ENCODE results near the gene CCDC150.
"Not testable (repeated sequence)": the region's sequence is repeated elsewhere in the genome, so short reads cannot be mapped to it uniquely, and the experiment has no call there.

The CCDC150 gene

GRCh38 chr2:196606516-196606915, 33.0 kb upstream of the CCDC150 start:
- TF ChIP-seq GABPA (IDR thresholded peaks at IDR 0.05; ENCODE audit: low read depth) (no peak), REST (IDR thresholded peaks at IDR 0.05; ENCODE audit: insufficient replicate concordance, low read depth) (no peak), CTCF (IDR thresholded peaks at IDR 0.05; ENCODE audit: insufficient read depth, low read length) (no peak), POLR2AphosphoS5 (IDR thresholded peaks at IDR 0.05; ENCODE audit: low read depth) (no peak), SPI1 (IDR thresholded peaks at IDR 0.05; ENCODE audit: borderline replicate concordance, low read depth) (no peak)
- no peak overlapping the region for H3K4me3 ChIP-seq (replicated peaks; ENCODE audit: insufficient read depth, low read length)
- peaks cover 2% of the 10 kb centered on the region for H3K27me3 ChIP-seq (ENCODE audit: insufficient read depth, poor library complexity, severe bottlenecking)
- no peak for DNase-seq (ENCODE audit: low read depth in 1 of 2, low spot score in 1 of 2)
- no peak overlapping the region for H3K27ac ChIP-seq (replicated peaks)

GRCh38 chr2:196607073-196607472, 32.4 kb upstream of the CCDC150 start:
- H3K27me3 ChIP-seq (ENCODE audit: insufficient read depth, poor library complexity, severe bottlenecking): peaks cover 2% of the 10 kb centered on the region
- no peak for DNase-seq (ENCODE audit: low read depth in 1 of 2, low spot score in 1 of 2)
- no peak for TF ChIP-seq GABPA (IDR thresholded peaks at IDR 0.05; ENCODE audit: low read depth)
- no peak for TF ChIP-seq CTCF (IDR thresholded peaks at IDR 0.05; ENCODE audit: insufficient read depth, low read length)
- no peak for TF ChIP-seq REST (IDR thresholded peaks at IDR 0.05; ENCODE audit: insufficient replicate concordance, low read depth)
- no peak for TF ChIP-seq POLR2AphosphoS5 (IDR thresholded peaks at IDR 0.05; ENCODE audit: low read depth)
- TF ChIP-seq SPI1 (IDR thresholded peaks at IDR 0.05; ENCODE audit: borderline replicate concordance, low read depth): no peak
- no peak overlapping the region for H3K4me3 ChIP-seq (replicated peaks; ENCODE audit: insufficient read depth, low read length)
- no peak overlapping the region for H3K27ac ChIP-seq (replicated peaks)

- H3K4me3 ChIP-seq (replicated peaks; ENCODE audit: insufficient read depth, low read length); H3K27me3 ChIP-seq (ENCODE audit: insufficient read depth, poor library complexity, severe bottlenecking); H3K27ac ChIP-seq (replicated peaks); DNase-seq (ENCODE audit: low read depth in 1 of 2, low spot score in 1 of 2): not testable (repeated sequence)
These were observed 31.6 kb upstream of the CCDC150 start for GRCh38 chr2:196607896-196608295.

GRCh38 chr2:196609806-196610205, 29.7 kb upstream of the CCDC150 start:
- TF ChIP-seq GABPA (IDR thresholded peaks at IDR 0.05; ENCODE audit: low read depth) (no peak), REST (IDR thresholded peaks at IDR 0.05; ENCODE audit: insufficient replicate concordance, low read depth) (no peak), SPI1 (IDR thresholded peaks at IDR 0.05; ENCODE audit: borderline replicate concordance, low read depth) (no peak), POLR2AphosphoS5 (IDR thresholded peaks at IDR 0.05; ENCODE audit: low read depth) (no peak), CTCF (IDR thresholded peaks at IDR 0.05; ENCODE audit: insufficient read depth, low read length) (no peak)
- no peak overlapping the region for H3K4me3 ChIP-seq (replicated peaks; ENCODE audit: insufficient read depth, low read length)
- H3K27me3 ChIP-seq (ENCODE audit: insufficient read depth, poor library complexity, severe bottlenecking): peaks cover 2% of the 10 kb centered on the region
- DNase-seq (ENCODE audit: low read depth in 1 of 2, low spot score in 1 of 2): no peak
- no peak overlapping the region for H3K27ac ChIP-seq (replicated peaks)

All from HL-60 (cell line).